ENCODE results near the gene GDNF.
A peak's percentile ranks its signal among the peaks of the same experiment; 100 is the strongest.
"Not testable (repeated sequence)": the region's sequence is repeated elsewhere in the genome, so short reads cannot be mapped to it uniquely, and the experiment has no call there.

Gene GDNF, protein sequence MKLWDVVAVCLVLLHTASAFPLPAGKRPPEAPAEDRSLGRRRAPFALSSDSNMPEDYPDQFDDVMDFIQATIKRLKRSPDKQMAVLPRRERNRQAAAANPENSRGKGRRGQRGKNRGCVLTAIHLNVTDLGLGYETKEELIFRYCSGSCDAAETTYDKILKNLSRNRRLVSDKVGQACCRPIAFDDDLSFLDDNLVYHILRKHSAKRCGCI

DNA sequence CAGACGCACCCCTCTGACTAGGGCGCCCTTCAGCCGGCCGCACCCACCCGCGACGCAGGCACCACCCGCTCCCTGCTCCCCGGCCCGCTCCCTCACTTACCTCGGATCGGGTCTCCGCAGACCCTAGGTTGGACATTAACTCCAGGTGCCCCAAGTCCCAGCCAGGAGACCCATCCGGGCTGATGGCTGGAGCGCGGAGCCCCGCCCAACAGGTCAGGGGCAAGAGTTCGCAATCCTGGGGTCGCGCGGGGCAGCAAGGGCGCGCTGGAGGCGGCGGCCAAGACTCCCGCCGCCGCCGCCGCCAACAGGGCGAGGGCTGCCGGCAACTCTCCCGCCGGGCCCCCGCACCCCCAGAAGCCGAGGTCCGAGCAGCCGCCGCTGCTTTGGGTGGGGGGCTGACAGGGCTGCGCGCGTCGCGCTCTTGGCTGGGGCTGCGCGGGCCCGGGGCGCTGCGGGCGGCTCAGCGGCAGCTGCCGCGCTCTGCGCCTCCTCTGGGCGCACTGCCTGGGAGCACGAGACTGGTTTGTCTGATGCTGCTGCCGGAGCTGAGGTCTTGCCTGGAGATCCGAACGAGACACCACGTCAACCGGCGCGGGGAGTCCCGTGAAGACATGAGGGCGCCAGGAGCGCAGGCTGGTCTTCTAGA is at the start of gene GDNF:
GDNF (minus strand) TSS at position 635 of the 646 bp plus-strand sequence. CDS start 5,245 bp downstream, outside the sequence.
- peaks cover 23 to 47% of the 10 kb centered on the region in 2 donors for H3K4me1 Mint-ChIP-seq
- DNase-seq: no peak
- no peaks in the 10 kb centered on the region for H3K9me3 Mint-ChIP-seq
- H3K27me3 Mint-ChIP-seq: peaks cover 72 to 97% of the 10 kb centered on the region in 2 donors
- H3K36me3 Mint-ChIP-seq: peaks cover 0 to 4% of the 10 kb centered on the region in 2 donors
- H3K27ac Mint-ChIP-seq: peak within 1 kb of the TSS; percentile 77
- peak within 1 kb of the TSS; percentile 59 for H3K4me3 Mint-ChIP-seq
- ATAC-seq (replicated peaks): peak in 1 of 2 donors; percentile 23

- no peak for DNase-seq
- Mint-ChIP-seq H3K9me3 (no peaks in the 10 kb centered on the region), H3K27ac (no peak overlapping the region), H3K4me3 (no peak overlapping the region), H3K36me3 (no peaks in the 10 kb centered on the region), H3K4me1 (no peaks in the 10 kb centered on the region), H3K27me3 (peaks cover 6 to 8% of the 10 kb centered on the region in 2 donors)
- no peak for ATAC-seq (replicated peaks)
These were observed 48.6 kb upstream of the GDNF start for GRCh38 chr5:37888476-37888875.

DNA sequence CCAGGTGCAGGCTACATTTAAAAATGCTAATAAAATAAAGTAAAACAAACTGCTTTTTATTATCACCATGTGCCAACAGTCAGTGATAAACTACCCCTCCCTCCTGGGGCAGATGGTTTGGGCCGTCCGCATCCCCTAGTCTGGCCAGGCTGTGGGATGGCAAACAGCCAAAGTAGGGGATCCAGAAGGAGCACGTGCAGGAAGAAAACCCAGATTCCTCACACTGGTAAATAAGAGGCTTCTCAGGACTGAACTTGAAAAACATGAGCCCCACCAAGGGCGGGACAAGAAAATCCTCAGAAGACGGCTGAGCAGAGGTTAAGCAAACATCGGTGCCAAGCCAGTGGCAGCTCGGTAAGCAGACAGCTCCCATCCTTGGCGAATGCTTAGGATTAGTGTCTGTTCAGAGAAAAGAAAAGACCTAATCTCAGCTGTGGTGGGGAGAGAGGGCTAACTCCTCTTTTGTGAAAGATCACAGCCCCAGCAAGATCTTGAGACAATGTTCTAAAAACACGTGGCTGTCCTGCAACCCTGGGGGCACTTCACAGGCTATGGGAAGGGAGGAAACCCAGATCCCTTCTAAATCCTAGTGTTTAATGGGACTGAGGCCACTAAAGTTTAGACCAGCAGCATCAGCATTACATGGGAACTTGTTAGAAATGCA is 46.5 kb upstream of the GDNF start:
- peaks cover 14 to 15% of the 10 kb centered on the region in 2 donors for H3K27me3 Mint-ChIP-seq
- ATAC-seq (replicated peaks) (no peak), DNase-seq (no peak)
- no peak overlapping the region for H3K27ac Mint-ChIP-seq
- no peak overlapping the region for H3K4me3 Mint-ChIP-seq
- H3K9me3 Mint-ChIP-seq: peaks cover 0 to 1% of the 10 kb centered on the region in 2 donors
- no peaks in the 10 kb centered on the region for H3K36me3 Mint-ChIP-seq
- H3K4me1 Mint-ChIP-seq: no peaks in the 10 kb centered on the region

- no peak overlapping the region for H3K27ac Mint-ChIP-seq
- peaks cover 22 to 23% of the 10 kb centered on the region in 2 donors for H3K27me3 Mint-ChIP-seq
- no peak overlapping the region for H3K4me3 Mint-ChIP-seq
- H3K36me3 Mint-ChIP-seq: no peaks in the 10 kb centered on the region
- H3K4me1 Mint-ChIP-seq: no peaks in the 10 kb centered on the region
- DNase-seq (no peak), ATAC-seq (replicated peaks) (no peak)
- peaks cover 4 to 6% of the 10 kb centered on the region in 2 donors for H3K9me3 Mint-ChIP-seq
These were observed 42.8 kb upstream of the GDNF start for GRCh38 chr5:37882636-37883035.

- H3K36me3 Mint-ChIP-seq: no peaks in the 10 kb centered on the region
- peaks cover 21 to 23% of the 10 kb centered on the region in 2 donors for H3K27me3 Mint-ChIP-seq
- H3K4me1 Mint-ChIP-seq: no peaks in the 10 kb centered on the region
- DNase-seq (no peak), ATAC-seq (replicated peaks) (peak; percentile 54 to 57)
- no peak overlapping the region for H3K27ac Mint-ChIP-seq
- H3K9me3 Mint-ChIP-seq: peaks cover 4 to 6% of the 10 kb centered on the region in 2 donors
- H3K4me3 Mint-ChIP-seq: no peak overlapping the region
These were observed 41.5 kb upstream of the GDNF start for GRCh38 chr5:37881359-37881758.

GRCh38 chr5:37876943-37877342 is 37.1 kb upstream of the GDNF start:
- DNase-seq (no peak), ATAC-seq (replicated peaks) (no peak)
- Mint-ChIP-seq H3K9me3 (peaks cover 6% of the 10 kb centered on the region in 2 donors), H3K4me3 (no peak overlapping the region), H3K27me3 (peaks cover 9 to 17% of the 10 kb centered on the region in 2 donors), H3K27ac (no peak overlapping the region), H3K36me3 (no peaks in the 10 kb centered on the region), H3K4me1 (no peaks in the 10 kb centered on the region)

GRCh38 chr5:37876245-37876644 is 36.4 kb upstream of the GDNF start:
- H3K4me3 Mint-ChIP-seq: no peak overlapping the region
- H3K27me3 Mint-ChIP-seq: peaks cover 8 to 10% of the 10 kb centered on the region in 2 donors
- H3K4me1 Mint-ChIP-seq: no peaks in the 10 kb centered on the region
- H3K9me3 Mint-ChIP-seq: peaks cover 4 to 6% of the 10 kb centered on the region in 2 donors
- H3K36me3 Mint-ChIP-seq: no peaks in the 10 kb centered on the region
- H3K27ac Mint-ChIP-seq: no peak overlapping the region
- no peak for ATAC-seq (replicated peaks)
- no peak for DNase-seq

DNA sequence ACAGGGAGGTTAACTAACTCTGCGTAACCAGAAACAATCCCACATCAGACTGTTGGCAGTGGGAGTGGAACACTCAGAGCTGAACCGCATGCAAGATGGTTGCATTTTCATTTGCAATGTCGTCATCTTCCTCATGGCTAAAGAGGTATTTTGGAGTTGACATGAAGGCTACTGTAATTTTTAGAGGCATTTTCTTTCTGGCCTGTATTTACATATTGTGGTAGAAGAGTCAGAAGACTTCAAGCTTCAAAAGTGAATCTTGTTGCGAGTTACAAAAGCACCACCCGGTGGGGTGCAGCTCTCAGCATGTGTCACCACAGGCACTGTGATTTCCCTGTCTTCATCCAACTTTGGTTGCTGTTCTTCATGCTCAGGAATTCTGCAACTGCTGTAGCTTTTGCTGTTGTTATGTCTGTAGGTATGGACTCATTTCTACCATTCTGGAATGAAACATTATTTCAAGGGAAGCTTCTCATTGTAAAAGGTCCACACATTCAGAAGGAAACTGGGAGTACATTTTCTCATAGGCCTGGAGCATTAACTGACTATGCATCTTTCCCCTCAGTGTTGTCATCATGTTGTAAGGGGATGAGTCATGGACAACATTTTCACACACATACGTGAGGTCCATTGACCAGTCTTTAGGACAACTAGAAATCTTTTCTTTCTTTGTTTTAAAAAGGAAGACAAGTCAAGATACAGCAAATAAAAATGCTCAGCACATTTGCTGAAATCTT is 35.4 kb upstream of the GDNF start:
- DNase-seq: no peak
- H3K27ac Mint-ChIP-seq: no peak overlapping the region
- no peaks in the 10 kb centered on the region for H3K4me1 Mint-ChIP-seq
- no peaks in the 10 kb centered on the region for H3K36me3 Mint-ChIP-seq
- peaks cover 4 to 6% of the 10 kb centered on the region in 2 donors for H3K9me3 Mint-ChIP-seq
- ATAC-seq (replicated peaks): no peak
- peaks cover 7 to 8% of the 10 kb centered on the region in 2 donors for H3K27me3 Mint-ChIP-seq
- H3K4me3 Mint-ChIP-seq: no peak overlapping the region

- Mint-ChIP-seq H3K9me3 (peaks cover 0 to 1% of the 10 kb centered on the region in 2 donors), H3K4me1 (no peaks in the 10 kb centered on the region), H3K27ac (no peak overlapping the region), H3K36me3 (no peaks in the 10 kb centered on the region), H3K4me3 (no peak overlapping the region), H3K27me3 (peaks cover 0 to 2% of the 10 kb centered on the region in 2 donors)
- no peak for ATAC-seq (replicated peaks)
- no peak for DNase-seq
These were observed 34.1 kb upstream of the GDNF start for GRCh38 chr5:37873988-37874387.

GRCh38 chr5:37871023-37871815 is 31.4 kb upstream of the GDNF start:
- no peaks in the 10 kb centered on the region for H3K4me1 Mint-ChIP-seq
- H3K36me3 Mint-ChIP-seq: no peaks in the 10 kb centered on the region
- H3K4me3 Mint-ChIP-seq: no peak overlapping the region
- ATAC-seq (replicated peaks) (no peak), DNase-seq (no peak)
- H3K27ac Mint-ChIP-seq: no peak overlapping the region
- H3K27me3 Mint-ChIP-seq: peaks cover 0 to 16% of the 10 kb centered on the region in 2 donors
- peaks cover 0 to 1% of the 10 kb centered on the region in 2 donors for H3K9me3 Mint-ChIP-seq

GRCh38 chr5:37869216-37869615 is 29.4 kb upstream of the GDNF start:
- Mint-ChIP-seq H3K9me3 (no peaks in the 10 kb centered on the region), H3K27me3 (peaks cover 10 to 28% of the 10 kb centered on the region in 2 donors), H3K27ac (no peak overlapping the region), H3K36me3 (no peaks in the 10 kb centered on the region), H3K4me1 (no peaks in the 10 kb centered on the region), H3K4me3 (no peak overlapping the region)
- ATAC-seq (replicated peaks): no peak
- no peak for DNase-seq

DNA sequence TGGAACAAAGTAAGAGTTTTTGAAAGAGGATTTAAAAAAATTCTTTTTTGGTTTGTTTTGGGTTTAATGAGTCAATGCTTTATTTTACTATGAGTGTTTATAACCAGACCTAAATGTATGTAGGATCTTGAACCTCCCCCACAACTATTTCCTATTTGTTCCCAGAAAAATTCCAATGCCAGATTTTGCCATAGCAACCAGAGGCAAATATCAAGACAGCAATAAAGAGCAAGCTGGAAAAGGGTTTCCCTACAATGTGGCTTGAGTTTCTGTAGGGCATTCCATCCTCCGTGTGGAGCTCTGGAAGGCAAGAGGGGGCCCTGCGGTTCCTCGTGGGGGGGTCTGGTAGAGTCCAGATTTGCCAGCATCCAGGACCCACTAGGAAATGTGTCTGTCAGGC is 27.8 kb upstream of the GDNF start:
- no peak overlapping the region for H3K4me3 Mint-ChIP-seq
- peaks cover 14 to 34% of the 10 kb centered on the region in 2 donors for H3K27me3 Mint-ChIP-seq
- no peaks in the 10 kb centered on the region for H3K4me1 Mint-ChIP-seq
- no peak overlapping the region for H3K27ac Mint-ChIP-seq
- H3K36me3 Mint-ChIP-seq: no peaks in the 10 kb centered on the region
- ATAC-seq (replicated peaks) (no peak), DNase-seq (no peak)
- H3K9me3 Mint-ChIP-seq: no peaks in the 10 kb centered on the region

- peaks cover 19 to 33% of the 10 kb centered on the region in 2 donors for H3K27me3 Mint-ChIP-seq
- not testable (repeated sequence) for H3K9me3 Mint-ChIP-seq; H3K4me3 Mint-ChIP-seq; H3K36me3 Mint-ChIP-seq; H3K4me1 Mint-ChIP-seq; DNase-seq; H3K27ac Mint-ChIP-seq; ATAC-seq (replicated peaks)
These were observed 23.1 kb upstream of the GDNF start for GRCh38 chr5:37862907-37863306.

DNA sequence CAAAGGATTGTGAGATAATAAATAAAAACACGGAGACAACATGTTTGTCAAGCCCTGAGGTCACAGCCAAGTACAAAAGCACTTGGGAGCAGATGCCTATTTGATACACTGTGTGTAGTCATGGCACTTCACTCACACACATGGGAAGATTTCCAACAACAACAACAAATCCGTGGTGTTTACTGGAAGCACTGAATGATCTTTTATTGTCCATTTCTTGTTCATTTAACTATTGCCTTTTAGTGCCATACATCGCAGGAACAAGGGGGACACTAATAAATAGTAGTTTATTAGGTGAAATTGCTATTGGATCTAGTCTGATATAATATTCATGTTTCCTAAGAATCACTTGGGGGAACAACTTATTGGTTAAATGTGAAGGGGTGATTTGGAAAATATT is 20.4 kb upstream of the GDNF start:
- H3K27ac Mint-ChIP-seq: no peak overlapping the region
- no peak for ATAC-seq (replicated peaks)
- H3K27me3 Mint-ChIP-seq: peaks cover 22 to 36% of the 10 kb centered on the region in 2 donors
- DNase-seq: no peak
- H3K4me3 Mint-ChIP-seq: no peak overlapping the region
- peaks cover 3 to 4% of the 10 kb centered on the region in 2 donors for H3K9me3 Mint-ChIP-seq
- H3K4me1 Mint-ChIP-seq: no peaks in the 10 kb centered on the region
- no peaks in the 10 kb centered on the region for H3K36me3 Mint-ChIP-seq
